CD4-positive, alpha-beta T cell treated with Interleukin-21 for 1 hour (primary cell): ENCODE data around the gene COG6.
A peak's percentile ranks its signal among the peaks of the same experiment; 100 is the strongest.

Experiments
- DNase-seq: peaks from one replicate; pipeline ENCODE4 v3.0.0-alpha.2; 2020

COG6 gene

GRCh38 chr13:39776439-39776838, 121.0 kb downstream of the COG6 start:
- no peak for DNase-seq

- no peak for DNase-seq
These were observed 121.6 kb downstream of the COG6 start for GRCh38 chr13:39777021-39777420.

GRCh38 chr13:39777527-39778061, 122.1 kb downstream of the COG6 start:
- DNase-seq = peak; percentile 39

GRCh38 chr13:39779337-39780265, 124.1 kb downstream of the COG6 start:
- DNase-seq = peak; percentile 47

GRCh38 chr13:39780711-39781110, 125.2 kb downstream of the COG6 start:
- no peak for DNase-seq

GRCh38 chr13:39781381-39781780, 125.9 kb downstream of the COG6 start:
- DNase-seq = no peak

- no peak for DNase-seq
These were observed 127.6 kb downstream of the COG6 start for GRCh38 chr13:39783051-39783450.

- DNase-seq = no peak
These were observed 128.9 kb downstream of the COG6 start for GRCh38 chr13:39784347-39784746.

- DNase-seq = no peak
These were observed 130.6 kb downstream of the COG6 start for GRCh38 chr13:39786091-39786490.

- DNase-seq = no peak
These were observed 131.6 kb downstream of the COG6 start for GRCh38 chr13:39787086-39787487.

GRCh38 chr13:39788102-39788501, 132.6 kb downstream of the COG6 start:
- no peak for DNase-seq

- DNase-seq = no peak
These were observed 134.0 kb downstream of the COG6 start for GRCh38 chr13:39789451-39789850.
